ENCODE results near the gene KLHDC4.

DNA sequence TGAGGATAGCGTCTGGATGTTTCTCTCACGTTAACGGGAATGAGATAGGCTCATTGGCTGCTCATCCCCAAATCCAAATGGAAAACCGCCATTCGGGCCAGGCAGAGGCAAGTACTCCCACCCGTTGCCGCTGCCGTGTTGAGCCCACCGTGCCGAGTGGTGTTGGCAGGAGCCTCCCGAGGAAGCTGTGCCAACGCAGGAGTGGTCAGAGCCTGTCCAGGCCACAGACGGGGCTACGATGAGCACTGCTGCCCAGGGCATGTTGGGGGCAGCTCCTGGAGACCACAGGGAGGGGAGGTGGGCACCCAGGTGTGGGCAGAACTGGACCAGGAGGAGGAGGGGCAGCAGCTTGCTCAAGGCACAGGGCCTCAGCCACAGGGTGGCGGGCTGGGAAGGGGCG is 72.0 kb downstream of the KLHDC4 start:
- TF ChIP-seq, protein P1, sequence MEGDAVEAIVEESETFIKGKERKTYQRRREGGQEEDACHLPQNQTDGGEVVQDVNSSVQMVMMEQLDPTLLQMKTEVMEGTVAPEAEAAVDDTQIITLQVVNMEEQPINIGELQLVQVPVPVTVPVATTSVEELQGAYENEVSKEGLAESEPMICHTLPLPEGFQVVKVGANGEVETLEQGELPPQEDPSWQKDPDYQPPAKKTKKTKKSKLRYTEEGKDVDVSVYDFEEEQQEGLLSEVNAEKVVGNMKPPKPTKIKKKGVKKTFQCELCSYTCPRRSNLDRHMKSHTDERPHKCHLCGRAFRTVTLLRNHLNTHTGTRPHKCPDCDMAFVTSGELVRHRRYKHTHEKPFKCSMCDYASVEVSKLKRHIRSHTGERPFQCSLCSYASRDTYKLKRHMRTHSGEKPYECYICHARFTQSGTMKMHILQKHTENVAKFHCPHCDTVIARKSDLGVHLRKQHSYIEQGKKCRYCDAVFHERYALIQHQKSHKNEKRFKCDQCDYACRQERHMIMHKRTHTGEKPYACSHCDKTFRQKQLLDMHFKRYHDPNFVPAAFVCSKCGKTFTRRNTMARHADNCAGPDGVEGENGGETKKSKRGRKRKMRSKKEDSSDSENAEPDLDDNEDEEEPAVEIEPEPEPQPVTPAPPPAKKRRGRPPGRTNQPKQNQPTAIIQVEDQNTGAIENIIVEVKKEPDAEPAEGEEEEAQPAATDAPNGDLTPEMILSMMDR (IDR thresholded peaks at IDR 0.05): no peak
- TF ChIP-seq, protein P2, sequence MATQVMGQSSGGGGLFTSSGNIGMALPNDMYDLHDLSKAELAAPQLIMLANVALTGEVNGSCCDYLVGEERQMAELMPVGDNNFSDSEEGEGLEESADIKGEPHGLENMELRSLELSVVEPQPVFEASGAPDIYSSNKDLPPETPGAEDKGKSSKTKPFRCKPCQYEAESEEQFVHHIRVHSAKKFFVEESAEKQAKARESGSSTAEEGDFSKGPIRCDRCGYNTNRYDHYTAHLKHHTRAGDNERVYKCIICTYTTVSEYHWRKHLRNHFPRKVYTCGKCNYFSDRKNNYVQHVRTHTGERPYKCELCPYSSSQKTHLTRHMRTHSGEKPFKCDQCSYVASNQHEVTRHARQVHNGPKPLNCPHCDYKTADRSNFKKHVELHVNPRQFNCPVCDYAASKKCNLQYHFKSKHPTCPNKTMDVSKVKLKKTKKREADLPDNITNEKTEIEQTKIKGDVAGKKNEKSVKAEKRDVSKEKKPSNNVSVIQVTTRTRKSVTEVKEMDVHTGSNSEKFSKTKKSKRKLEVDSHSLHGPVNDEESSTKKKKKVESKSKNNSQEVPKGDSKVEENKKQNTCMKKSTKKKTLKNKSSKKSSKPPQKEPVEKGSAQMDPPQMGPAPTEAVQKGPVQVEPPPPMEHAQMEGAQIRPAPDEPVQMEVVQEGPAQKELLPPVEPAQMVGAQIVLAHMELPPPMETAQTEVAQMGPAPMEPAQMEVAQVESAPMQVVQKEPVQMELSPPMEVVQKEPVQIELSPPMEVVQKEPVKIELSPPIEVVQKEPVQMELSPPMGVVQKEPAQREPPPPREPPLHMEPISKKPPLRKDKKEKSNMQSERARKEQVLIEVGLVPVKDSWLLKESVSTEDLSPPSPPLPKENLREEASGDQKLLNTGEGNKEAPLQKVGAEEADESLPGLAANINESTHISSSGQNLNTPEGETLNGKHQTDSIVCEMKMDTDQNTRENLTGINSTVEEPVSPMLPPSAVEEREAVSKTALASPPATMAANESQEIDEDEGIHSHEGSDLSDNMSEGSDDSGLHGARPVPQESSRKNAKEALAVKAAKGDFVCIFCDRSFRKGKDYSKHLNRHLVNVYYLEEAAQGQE (IDR thresholded peaks at IDR 0.05; ENCODE audit: insufficient read depth in 1 of 2, low read depth in 2 of 2, low read length in 1 of 2): no peak
- no peak for TF ChIP-seq POLR2AphosphoS5 (IDR thresholded peaks at IDR 0.05; ENCODE audit: low read depth, low read length)
- TF ChIP-seq SIN3A (IDR thresholded peaks at IDR 0.05; ENCODE audit: borderline replicate concordance, insufficient read depth, low read depth, low read length): no peak
